ENCODE results near the gene AP3B1.
"Not testable (repeated sequence)": the region's sequence is repeated elsewhere in the genome, so short reads cannot be mapped to it uniquely, and the experiment has no call there.

AP3B1 gene

GRCh38 chr5:78113689-78114264 is 180.7 kb downstream of the AP3B1 start:
- no peak for TF ChIP-seq ZNF274 (IDR thresholded peaks at IDR 0.05; ENCODE audit: low read depth, low read length)
- peak overlapping the region; percentile 18; the same call in 1 of the 2 replicates for H3K4me3 ChIP-seq (ENCODE audit: low read length)

GRCh38 chr5:78112931-78113330 is 181.6 kb downstream of the AP3B1 start:
- no peak overlapping the region for H3K4me3 ChIP-seq (ENCODE audit: low read length)
- no peak for TF ChIP-seq ZNF274 (IDR thresholded peaks at IDR 0.05; ENCODE audit: low read depth, low read length)

GRCh38 chr5:78109891-78110324 is 184.6 kb downstream of the AP3B1 start:
- H3K4me3 ChIP-seq (ENCODE audit: low read length) = no peak overlapping the region
- TF ChIP-seq ZNF274 (IDR thresholded peaks at IDR 0.05; ENCODE audit: low read depth, low read length) = no peak

GRCh38 chr5:78108564-78108963 is 185.9 kb downstream of the AP3B1 start:
- H3K4me3 ChIP-seq (ENCODE audit: low read length) = no peak overlapping the region
- no peak for TF ChIP-seq ZNF274 (IDR thresholded peaks at IDR 0.05; ENCODE audit: low read depth, low read length)

GRCh38 chr5:78103232-78103918 is 191.1 kb downstream of the AP3B1 start:
- H3K4me3 ChIP-seq (ENCODE audit: low read length) = no peak overlapping the region
- no peak for TF ChIP-seq ZNF274 (IDR thresholded peaks at IDR 0.05; ENCODE audit: low read depth, low read length)

GRCh38 chr5:78102500-78102899 is 192.0 kb downstream of the AP3B1 start:
- no peak overlapping the region for H3K4me3 ChIP-seq (ENCODE audit: low read length)
- no peak for TF ChIP-seq ZNF274 (IDR thresholded peaks at IDR 0.05; ENCODE audit: low read depth, low read length)

- no peak for TF ChIP-seq ZNF274 (IDR thresholded peaks at IDR 0.05; ENCODE audit: low read depth, low read length)
- H3K4me3 ChIP-seq (ENCODE audit: low read length) = no peak overlapping the region
These were observed 199.4 kb downstream of the AP3B1 start for GRCh38 chr5:78095125-78095524.

GRCh38 chr5:78090002-78090401 is 204.5 kb downstream of the AP3B1 start:
- TF ChIP-seq ZNF274 (IDR thresholded peaks at IDR 0.05; ENCODE audit: low read depth, low read length) = no peak
- no peak overlapping the region for H3K4me3 ChIP-seq (ENCODE audit: low read length)

GRCh38 chr5:78078858-78079257 is 215.6 kb downstream of the AP3B1 start:
- no peak for TF ChIP-seq ZNF274 (IDR thresholded peaks at IDR 0.05; ENCODE audit: low read depth, low read length)
- H3K4me3 ChIP-seq (ENCODE audit: low read length) = no peak overlapping the region

- no peak overlapping the region for H3K4me3 ChIP-seq (ENCODE audit: low read length)
- TF ChIP-seq ZNF274 (IDR thresholded peaks at IDR 0.05; ENCODE audit: low read depth, low read length) = no peak
These were observed 217.0 kb downstream of the AP3B1 start for GRCh38 chr5:78077369-78078068.

- no peak for TF ChIP-seq ZNF274 (IDR thresholded peaks at IDR 0.05; ENCODE audit: low read depth, low read length)
- no peak overlapping the region for H3K4me3 ChIP-seq (ENCODE audit: low read length)
These were observed 218.1 kb downstream of the AP3B1 start for GRCh38 chr5:78076351-78076750.

GRCh38 chr5:78075301-78075700 is 219.2 kb downstream of the AP3B1 start:
- TF ChIP-seq ZNF274 (IDR thresholded peaks at IDR 0.05; ENCODE audit: low read depth, low read length) = no peak
- no peak overlapping the region for H3K4me3 ChIP-seq (ENCODE audit: low read length)

- not testable (repeated sequence) for H3K4me3 ChIP-seq (ENCODE audit: low read length)
These were observed 223.8 kb downstream of the AP3B1 start for GRCh38 chr5:78070691-78071090.

- not testable (repeated sequence) for H3K4me3 ChIP-seq (ENCODE audit: low read length)
These were observed 226.9 kb downstream of the AP3B1 start for GRCh38 chr5:78067581-78067980.

GRCh38 chr5:78066722-78067121 is 227.8 kb downstream of the AP3B1 start:
- not testable (repeated sequence) for H3K4me3 ChIP-seq (ENCODE audit: low read length)

Data from GM08714 (cell line).